Measurements from ENCODE around the gene MARK4.
"Not testable (repeated sequence)": the region's sequence is repeated elsewhere in the genome, so short reads cannot be mapped to it uniquely, and the experiment has no call there.

The MARK4 gene

GRCh38 chr19:45243144-45243732, 7.8 kb upstream of the MARK4 start:
- no peak for DNase-seq (ENCODE audit: low read depth in 2 of 2)

GRCh38 chr19:45244133-45244794, 6.8 kb upstream of the MARK4 start:
- no peak for DNase-seq (ENCODE audit: low read depth in 2 of 2)

GRCh38 chr19:45245334-45245787, 5.7 kb upstream of the MARK4 start, which contains the start of gene EXOC3L2:
Gene EXOC3L2 (minus strand): TSS chr19:45245407. CDS start chr19:45239045, 6,362 bp downstream.
- DNase-seq (ENCODE audit: low read depth in 2 of 2), result no peak

GRCh38 chr19:45245826-45246225, 5.2 kb upstream of the MARK4 start:
- DNase-seq (ENCODE audit: low read depth in 2 of 2), result no peak

- DNase-seq (ENCODE audit: low read depth in 2 of 2), result no peak
Observed at GRCh38 chr19:45247136-45247535, 3.9 kb upstream of the MARK4 start.

GRCh38 chr19:45249261-45250033, 1.6 kb upstream of the MARK4 start:
- no peak for DNase-seq (ENCODE audit: low read depth in 2 of 2)

GRCh38 chr19:45250216-45250831, 747 bp upstream of the MARK4 start:
- DNase-seq (ENCODE audit: low read depth in 2 of 2), result no peak

GRCh38 chr19:45251452-45252354, 632 bp downstream of the MARK4 start:
- no peak for DNase-seq (ENCODE audit: low read depth in 2 of 2)

- no peak for DNase-seq (ENCODE audit: low read depth in 2 of 2)
Observed at GRCh38 chr19:45253396-45254027, 2.4 kb downstream of the MARK4 start.

- no peak for DNase-seq (ENCODE audit: low read depth in 2 of 2)
Observed at GRCh38 chr19:45254044-45254531, 3.0 kb downstream of the MARK4 start.

GRCh38 chr19:45255611-45256157, 4.6 kb downstream of the MARK4 start:
- DNase-seq (ENCODE audit: low read depth in 2 of 2), result no peak

- DNase-seq (ENCODE audit: low read depth in 2 of 2), result no peak
Observed at GRCh38 chr19:45256836-45257235, 5.8 kb downstream of the MARK4 start.

- DNase-seq (ENCODE audit: low read depth in 2 of 2), result no peak
Observed at GRCh38 chr19:45258862-45259261, 7.8 kb downstream of the MARK4 start.

- DNase-seq (ENCODE audit: low read depth in 2 of 2), result no peak
Observed at GRCh38 chr19:45262570-45262969, 11.5 kb downstream of the MARK4 start.

- DNase-seq (ENCODE audit: low read depth in 2 of 2), result no peak
Observed at GRCh38 chr19:45263013-45263412, 11.9 kb downstream of the MARK4 start.

GRCh38 chr19:45264781-45265317, 13.8 kb downstream of the MARK4 start:
- no peak for DNase-seq (ENCODE audit: low read depth in 2 of 2)

GRCh38 chr19:45265375-45265774, 14.3 kb downstream of the MARK4 start:
- DNase-seq (ENCODE audit: low read depth in 2 of 2), result no peak

GRCh38 chr19:45267296-45267695, 16.2 kb downstream of the MARK4 start:
- DNase-seq (ENCODE audit: low read depth in 2 of 2), result no peak

- DNase-seq (ENCODE audit: low read depth in 2 of 2), result not testable (repeated sequence)
Observed at GRCh38 chr19:45269939-45270338, 18.9 kb downstream of the MARK4 start.

All from stimulated activated CD4-positive, alpha-beta T cell treated with anti-CD3 and anti-CD28 coated beads, Interleukin-1b, Interleukin-23, amount 100 ng/mL, for 4 hours (primary cell).